ENCODE results near the gene SLC46A1.

The SLC46A1 gene

DNA sequence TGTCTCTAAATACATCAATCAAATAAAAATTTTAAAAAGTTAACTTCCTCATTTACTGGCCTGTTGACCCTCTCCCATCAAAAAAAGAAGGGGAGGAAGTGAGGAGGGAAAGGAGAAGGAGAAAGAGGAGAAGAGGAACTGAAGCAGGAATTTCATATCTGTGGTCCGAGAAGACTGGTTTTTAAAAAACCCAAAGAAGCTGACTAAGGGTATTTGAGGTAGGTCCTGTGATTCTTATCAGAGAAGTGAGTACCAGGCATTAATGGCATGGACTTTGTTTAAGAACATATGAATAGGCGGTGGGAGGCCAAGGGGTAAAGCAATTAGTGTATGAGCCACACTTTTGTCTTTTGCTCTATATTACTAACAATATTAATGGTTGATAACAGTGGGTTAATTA is 2.0 kb downstream of the SLC46A1 start:
- no peak for DNase-seq

DNA sequence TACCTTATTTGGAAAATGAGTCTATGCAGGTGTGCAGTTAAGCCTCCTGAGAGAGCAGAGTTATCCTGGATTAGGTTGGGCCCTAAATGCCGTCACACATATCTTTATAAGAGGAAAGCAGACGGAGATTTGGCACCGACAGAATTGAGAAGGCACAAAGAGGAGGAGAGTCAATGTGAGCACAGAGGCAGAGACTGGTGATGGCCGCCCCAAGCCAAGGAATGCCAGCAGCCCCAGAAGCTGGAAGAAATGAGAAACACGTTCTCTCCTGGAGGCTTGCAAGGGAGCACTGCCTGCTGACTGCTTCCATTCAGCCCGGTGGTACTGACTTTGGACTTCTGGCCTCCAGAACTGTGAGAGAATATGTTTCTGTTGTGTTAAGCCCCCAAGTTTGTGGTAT is 3.2 kb downstream of the SLC46A1 start:
- no peak for DNase-seq

DNA sequence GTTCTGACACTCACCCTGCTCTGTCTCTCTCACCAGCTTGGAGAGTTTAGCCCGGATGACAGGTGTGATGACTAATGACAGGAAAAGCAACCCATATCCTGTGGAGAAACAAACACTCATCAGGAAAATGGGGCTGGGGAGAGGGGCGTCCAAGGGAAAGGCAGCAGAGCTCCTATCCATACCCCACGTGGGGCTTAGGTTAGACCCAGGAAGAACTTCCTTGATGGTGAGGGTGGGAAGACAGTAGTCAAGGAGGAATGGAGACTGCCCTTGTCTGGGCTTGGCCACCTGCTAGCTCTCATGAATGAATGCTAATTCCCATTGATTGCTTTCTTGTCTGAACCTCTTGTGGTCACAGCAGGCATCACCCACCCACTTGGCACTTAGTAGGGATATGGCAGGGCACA is 3.8 kb downstream of the SLC46A1 start:
- no peak for DNase-seq

DNA sequence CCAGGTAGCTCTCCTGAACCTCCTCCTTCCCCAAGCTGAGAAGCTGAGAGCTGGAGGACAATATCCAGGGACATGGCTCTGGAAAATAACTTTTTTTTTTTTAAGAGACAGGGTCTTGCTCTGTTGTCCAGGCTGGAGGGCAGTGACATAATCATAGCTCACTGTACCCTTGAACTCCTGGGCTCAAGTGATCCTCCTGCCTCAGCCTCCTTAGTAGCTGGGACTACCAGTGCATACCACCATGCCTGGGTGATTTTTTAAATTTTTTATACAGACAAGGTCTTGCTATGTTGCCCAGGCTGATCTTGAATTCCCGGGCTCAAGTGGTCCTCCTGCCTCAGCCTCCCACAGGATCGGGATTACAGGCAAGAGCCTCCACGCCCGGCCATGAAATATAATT is 6.2 kb downstream of the SLC46A1 start:
- no peak for DNase-seq

DNA sequence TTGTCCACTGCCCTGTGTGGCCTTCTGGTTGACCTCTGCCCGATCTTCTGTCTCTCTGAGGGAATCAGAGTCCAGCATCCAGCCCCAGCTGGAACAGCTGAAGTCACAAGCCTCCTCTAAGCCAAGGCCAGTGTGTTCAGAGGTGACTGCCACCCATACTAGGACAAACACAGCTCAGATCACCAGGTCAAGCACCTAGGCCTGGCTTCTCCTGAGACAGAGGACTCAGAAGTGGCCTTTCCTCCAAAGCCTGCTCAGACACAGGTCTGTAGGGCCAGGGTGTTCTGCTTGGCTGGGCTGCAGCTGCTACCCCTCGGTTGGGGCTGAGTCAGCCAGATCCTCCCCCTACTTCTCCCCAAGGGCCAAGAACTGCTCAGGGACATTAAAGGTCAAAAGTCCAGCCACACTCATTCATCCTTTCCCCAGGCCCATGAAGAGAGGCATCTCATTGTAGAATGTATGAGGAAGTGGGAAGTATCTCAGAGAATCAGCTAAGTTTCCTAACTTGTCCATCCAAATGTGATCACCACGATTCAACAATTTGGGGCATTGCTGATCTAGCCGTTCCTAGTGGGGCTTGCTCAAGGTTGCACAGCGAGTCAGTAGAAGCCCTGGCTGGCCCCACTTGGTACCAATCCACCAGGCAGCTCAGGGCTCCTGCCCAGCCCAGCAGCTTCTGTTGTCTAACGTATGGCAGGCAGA is 7.6 kb downstream of the SLC46A1 start:
- DNase-seq = no peak

DNA sequence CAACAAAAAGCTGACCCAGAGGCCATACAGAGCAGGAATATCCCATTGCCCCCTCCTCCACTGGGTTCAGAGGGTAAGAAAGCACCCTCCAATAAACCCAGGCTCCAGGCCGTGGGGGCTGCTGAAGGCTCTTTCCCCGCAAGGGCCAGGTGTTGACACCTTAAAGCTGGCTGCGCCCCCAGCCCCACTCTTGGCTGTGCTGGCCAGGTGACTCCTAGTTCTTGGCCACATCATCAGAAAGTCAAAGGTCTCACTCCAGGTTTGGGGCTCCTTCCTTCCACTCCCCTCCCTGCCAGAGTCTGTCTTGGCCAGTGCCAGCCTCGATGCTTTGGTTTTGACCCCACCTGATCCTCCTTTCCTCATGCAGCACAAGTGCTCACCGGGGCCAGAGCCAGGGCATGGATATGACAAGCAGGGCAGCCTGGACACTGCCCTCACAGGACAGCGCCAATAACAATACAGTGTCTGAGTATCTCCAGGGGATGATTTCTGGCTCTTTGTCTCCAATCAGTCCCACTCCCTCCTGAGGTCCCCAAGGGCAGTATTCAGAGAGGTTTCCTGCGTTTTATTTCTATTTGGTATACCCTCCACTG is 8.2 kb downstream of the SLC46A1 start:
- no peak for DNase-seq

DNA sequence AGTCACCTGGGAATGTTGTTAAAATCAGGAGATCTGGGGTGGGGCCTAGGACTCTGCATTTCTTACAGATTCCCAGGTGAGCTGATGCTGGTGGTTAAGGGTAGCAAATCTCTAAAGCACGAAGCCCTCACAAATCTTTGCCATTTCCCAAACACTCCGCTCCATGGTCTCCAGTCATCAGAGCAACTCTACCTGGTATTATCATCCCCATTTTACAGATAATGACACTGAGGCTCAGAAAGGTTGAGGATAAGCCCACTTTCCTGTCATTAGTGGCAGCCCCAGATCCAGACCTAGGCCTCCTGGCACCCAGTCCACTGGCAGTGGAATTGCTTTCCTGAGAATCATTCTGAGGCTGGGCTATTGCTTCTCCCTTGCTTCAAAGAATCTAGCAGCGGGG is 8.7 kb downstream of the SLC46A1 start:
- DNase-seq = no peak

DNA sequence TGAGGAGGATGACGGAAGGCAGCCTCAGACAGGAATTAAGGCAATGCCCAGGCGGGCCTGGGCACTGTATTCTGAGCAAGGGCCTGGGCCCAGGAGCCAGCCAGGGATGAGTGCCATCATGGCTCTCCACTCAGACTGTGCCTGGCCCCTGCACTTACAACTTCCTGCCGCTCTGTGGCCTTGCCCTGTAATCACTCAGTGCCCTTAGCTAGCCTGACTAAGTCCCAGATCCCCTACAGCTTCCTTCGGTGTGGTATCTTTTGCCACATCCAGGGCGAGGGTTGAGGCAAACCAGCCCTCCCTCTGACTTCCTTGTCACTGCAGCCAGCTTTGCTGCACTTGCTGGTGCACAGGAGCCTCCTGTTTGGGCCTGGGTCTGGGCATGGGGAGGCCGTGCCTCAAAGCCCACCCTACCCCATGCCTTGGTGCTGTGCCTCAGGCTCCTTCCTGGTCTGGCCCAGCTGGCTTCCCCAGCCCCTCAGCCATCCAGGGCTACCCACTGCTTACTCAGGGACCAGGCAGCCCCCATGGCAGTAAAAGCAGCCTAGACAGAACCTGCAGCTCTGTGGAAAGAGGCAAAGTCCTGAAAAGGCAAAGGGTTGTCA is 9.3 kb downstream of the SLC46A1 start:
- no peak for DNase-seq

DNA sequence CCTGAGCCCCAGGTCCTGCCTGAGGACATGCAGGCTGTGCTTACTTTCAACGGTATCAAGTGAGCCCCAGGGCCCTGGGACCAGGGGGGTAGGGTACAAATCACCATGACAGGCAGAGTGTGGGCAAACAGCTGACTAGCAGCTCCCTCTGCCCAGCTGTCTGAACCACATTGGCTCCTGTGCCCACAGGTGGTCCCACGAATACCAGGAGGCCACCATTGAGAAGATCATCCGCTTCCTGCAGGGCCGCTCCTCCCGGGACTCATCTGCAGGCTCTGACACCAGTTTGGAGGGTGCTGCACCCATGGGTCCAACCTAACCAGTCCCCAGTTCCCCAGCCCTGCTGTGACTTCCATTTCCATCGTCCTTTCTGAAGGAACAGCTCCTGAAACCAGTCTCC is 10.0 kb downstream of the SLC46A1 start:
- DNase-seq = no peak

DNA sequence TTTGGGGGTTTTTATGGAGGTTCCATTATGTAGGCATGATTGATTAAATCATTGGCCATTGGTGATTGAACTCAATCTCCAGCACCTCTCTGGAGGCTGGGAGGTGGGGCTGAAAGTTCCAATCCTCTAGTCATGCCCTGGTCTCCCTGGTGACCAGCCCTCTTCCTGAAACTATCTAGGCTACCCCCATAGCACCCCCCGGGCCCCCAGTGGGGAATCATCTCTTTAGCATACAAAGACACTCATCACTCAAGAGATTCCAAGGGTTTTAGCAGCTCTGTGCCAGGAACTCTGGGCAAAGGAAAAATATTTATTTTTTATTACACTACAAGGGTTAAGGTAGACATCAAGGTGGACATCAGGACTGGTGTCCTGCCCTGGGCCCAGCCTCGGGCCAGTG is 10.6 kb downstream of the SLC46A1 start:
- DNase-seq = no peak

DNA sequence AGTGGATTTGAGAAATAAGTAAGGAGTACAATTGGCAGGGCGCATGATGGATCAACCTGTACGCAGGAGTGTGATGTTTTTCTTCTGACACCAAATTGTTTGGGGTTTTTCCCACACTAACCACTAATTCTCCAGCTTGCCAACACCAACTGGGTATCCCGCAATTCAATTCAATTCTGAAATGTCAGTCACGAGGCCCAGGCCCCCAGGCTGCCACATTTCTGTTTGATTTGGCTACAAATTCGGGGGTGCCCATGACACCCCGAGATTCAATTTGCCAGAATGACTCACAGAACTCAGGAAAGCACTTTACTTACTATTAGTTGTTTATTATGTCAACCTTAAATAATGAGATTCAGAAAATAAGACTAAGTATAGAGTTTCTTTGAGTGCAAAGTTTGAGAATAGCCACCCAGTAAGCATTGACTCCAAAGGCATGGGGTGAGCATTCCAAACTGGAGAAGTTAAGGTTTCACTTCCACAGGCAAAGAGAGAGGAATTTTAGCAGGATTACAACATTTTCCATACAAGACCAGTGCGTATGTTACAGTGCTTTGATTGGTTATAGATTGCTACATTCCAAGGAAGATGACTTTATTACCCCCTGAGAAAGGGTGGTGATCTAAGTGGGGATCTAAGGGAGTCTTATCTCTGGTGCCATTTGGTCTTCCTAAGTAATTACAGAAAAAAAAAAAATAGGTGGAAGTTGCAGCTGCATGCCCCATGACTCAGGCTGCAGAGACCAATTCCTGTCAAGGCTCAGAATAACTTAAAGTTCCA is 11.5 kb downstream of the SLC46A1 start:
- DNase-seq = no peak

DNA sequence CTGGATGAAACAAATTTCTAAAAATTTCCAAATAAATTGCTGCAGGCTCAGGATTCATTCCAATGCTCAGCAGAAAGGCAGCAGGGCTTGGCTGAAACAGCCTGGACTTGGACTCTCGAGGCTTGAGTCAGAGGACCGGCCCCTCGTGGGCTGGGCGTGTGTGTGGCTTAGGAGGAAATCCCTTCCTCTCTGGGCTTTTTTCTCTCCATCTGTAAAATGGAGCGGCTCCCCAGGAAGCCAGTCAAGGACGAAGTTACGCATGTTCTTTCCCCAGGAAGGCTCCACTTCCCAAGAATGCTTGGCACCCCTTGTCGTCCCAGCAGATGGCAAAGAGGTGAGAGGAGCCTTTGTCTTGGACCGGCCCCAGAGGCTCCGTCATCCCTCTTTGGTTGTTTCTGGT is 13.5 kb downstream of the SLC46A1 start:
- DNase-seq = no peak

DNA sequence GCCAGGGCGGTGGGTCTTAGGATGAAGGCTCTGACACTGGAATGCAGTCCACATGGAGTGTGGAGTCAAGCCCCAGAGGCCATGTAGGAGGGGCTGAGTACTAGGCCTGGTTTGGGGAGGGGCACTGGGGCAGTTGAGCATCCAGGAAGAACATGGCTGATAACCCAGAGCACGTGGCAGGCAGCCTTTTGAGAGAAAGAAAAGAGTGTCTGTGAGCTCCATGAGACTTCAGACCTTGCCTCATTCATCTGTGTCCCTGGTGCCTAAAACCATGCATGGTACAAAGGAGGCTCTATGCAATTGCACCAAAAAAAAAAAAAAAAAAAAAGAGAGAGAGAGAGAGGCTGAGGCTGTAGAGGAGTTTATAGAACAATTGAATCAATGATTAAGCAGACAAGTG is 14.6 kb downstream of the SLC46A1 start:
- no peak for DNase-seq

DNA sequence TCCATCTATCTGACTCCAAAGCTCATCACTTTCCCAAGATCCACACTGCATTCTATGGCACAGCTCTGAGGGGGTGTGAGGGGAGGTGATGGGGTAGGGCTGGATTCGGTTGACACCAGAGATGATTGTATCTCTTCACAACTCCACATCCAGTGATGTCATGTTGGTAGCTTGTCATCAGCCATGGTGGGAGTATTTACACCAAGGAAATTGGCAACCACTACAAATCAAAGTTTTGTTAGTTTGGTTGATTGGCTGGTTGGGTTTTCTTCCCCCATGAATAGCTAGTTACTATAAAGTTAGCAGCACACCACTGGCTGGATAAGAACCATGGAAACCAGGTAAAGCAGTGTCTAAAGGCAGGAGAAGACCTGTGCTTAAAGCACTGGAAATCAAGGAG is 15.0 kb downstream of the SLC46A1 start:
- DNase-seq = no peak

DNA sequence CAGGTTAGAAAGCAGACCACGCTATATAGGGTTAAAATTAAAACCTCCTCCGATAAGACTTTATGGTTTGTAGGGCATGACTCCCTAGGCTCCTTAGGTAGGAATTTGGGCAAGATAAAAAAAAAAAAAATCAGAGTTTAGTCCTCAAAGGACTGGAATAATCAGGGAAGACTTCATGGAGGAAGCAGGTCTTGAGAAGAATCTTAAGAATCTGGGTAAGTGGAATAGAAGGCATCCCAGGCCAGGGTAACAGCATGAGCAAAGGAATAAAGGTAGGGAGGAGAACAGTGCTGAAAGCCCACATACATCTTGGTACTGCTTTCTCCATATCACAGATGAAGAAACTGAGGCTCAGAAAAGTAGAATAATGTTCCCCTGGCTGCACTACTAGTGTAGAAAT is 15.4 kb downstream of the SLC46A1 start:
- DNase-seq = no peak

DNA sequence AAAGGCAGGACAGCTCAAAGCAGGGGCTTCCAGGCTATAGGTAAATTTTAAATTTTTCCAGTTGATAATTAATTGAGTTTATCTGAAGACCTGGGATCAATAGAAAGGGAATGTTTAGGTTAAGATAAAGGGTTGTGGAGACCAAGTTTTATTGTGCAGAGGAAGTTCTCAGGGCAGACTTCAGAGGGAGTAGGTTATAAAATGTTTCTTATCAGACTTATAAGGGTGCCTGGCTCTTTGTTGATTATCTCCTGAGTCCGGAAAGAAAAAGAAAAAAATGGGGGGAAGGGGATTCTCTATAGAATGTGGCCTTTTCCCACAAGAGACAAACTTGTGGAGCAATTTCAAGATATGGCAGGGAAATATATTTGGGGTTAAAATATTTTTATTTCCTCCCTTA is 15.9 kb downstream of the SLC46A1 start:
- no peak for DNase-seq

DNA sequence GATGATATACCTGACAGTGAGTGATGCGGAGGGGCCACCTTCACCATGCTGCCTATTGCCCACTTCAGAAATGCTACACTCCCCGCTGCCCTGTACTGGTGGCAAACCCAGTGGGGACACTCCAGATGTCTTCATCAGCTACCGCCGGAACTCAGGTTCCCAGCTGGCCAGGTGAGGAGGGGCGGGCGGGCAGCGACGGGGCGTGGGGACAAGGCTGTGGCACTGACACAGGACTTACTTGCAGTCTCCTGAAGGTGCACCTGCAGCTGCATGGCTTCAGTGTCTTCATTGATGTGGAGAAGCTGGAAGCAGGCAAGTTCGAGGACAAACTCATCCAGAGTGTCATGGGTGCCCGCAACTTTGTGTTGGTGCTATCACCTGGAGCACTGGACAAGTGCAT is 17.9 kb downstream of the SLC46A1 start:
- DNase-seq = no peak

DNA sequence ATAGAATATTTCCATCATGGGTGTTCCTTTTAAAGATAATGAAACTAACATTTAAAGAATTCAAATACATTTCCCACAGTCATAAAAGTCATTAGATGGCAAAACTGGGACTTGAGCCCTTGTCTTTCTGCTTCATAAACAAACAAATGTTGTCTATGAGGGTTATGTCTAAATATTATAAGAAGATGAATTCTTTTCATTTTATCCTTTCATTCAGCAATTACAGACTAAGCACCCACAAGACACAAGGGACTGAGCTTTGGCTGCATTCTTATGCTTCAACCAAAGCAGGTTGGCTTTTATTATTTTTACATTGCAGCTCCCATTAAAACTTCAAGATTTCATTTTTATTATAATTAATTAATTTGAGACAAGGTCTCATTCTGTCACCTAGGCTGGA is 19.6 kb downstream of the SLC46A1 start:
- DNase-seq = no peak

DNA sequence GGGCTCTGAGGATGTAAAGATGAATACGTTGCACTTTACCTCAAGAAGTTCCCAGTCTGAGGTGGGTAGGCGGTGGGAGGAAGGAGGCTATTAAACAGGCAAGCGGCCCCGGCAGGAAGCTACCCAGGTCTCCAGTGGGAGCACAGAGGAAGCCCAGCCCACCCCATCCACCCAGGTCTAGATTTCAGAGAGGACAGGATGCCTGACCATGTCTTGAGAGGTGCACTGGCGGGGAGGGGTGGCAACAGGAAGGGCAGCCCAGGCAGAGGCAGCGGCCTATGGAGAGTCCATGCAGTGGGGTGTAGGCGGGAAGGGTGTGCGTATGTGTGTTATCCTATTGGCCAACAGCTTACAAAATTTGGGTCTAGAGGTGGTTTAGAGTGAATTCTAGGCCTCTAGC is 20.6 kb downstream of the SLC46A1 start:
- DNase-seq = no peak

DNA sequence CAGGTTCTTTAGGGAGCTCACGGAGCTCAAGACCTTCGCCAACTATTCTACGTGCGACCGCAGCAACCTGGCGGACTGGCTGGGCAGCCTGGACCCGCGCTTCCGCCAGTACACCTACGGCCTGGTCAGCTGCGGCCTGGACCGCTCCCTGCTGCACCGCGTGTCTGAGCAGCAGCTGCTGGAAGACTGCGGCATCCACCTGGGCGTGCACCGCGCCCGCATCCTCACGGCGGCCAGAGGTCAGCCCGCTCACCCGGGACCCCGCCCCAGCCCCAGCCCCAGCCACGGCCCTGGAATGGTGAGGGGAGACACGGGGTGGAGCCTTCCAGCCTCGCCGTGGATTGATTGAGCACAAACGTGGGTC is 21.0 kb downstream of the SLC46A1 start:
- no peak for DNase-seq

DNA sequence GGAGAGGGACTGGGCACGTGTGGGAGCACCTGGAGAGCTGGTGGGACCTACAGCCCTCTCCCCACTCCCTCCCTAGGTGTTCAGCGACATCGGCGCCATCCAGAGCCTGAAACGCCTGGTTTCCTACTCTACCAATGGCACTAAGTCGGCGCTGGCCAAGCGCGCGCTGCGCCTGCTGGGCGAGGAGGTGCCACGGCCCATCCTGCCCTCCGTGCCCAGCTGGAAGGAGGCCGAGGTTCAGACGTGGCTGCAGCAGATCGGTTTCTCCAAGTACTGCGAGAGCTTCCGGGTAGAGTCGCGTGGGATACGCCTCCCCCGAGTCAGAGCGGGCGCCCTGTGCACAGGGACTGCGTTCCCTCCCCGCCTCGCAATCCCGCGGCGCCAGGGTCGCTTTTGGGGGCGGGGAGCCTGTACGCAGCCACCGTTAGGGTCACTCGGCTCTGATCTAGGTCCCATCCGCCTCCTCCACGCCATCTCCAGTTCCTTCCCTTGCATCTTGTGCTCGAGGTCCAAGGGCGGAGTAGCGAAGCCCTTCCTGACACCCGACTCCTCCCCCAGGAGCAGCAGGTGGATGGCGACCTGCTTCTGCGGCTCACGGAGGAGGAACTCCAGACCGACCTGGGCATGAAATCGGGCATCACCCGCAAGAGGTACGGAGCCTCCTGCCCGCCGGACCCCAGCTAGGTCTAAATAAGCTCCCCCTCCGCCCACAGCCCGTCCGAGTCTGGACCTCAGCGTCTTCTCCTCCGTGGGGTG is 21.6 kb downstream of the SLC46A1 start:
- DNase-seq = peak; percentile 50

DNA sequence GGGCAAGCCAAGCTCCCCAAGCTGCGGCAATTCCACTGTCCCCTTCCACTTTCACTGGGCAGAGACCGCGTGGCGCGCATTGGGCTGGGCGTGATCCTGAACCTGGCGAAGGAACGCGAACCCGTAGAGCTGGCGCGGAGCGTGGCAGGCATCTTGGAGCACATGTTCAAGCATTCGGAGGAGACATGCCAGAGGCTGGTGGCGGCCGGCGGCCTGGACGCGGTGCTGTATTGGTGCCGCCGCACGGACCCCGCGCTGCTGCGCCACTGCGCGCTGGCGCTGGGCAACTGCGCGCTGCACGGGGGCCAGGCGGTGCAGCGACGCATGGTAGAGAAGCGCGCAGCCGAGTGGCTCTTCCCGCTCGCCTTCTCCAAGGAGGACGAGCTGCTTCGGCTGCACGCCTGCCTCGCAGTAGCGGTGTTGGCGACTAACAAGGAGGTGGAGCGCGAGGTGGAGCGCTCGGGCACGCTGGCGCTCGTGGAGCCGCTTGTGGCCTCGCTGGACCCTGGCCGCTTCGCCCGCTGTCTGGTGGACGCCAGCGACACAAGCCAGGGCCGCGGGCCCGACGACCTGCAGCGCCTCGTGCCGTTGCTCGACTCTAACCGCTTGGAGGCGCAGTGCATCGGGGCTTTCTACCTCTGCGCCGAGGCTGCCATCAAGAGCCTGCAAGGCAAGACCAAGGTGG is 24.7 kb downstream of the SLC46A1 start:
- DNase-seq = no peak
